Measurements from ENCODE around the gene COBL.

COBL gene, protein sequence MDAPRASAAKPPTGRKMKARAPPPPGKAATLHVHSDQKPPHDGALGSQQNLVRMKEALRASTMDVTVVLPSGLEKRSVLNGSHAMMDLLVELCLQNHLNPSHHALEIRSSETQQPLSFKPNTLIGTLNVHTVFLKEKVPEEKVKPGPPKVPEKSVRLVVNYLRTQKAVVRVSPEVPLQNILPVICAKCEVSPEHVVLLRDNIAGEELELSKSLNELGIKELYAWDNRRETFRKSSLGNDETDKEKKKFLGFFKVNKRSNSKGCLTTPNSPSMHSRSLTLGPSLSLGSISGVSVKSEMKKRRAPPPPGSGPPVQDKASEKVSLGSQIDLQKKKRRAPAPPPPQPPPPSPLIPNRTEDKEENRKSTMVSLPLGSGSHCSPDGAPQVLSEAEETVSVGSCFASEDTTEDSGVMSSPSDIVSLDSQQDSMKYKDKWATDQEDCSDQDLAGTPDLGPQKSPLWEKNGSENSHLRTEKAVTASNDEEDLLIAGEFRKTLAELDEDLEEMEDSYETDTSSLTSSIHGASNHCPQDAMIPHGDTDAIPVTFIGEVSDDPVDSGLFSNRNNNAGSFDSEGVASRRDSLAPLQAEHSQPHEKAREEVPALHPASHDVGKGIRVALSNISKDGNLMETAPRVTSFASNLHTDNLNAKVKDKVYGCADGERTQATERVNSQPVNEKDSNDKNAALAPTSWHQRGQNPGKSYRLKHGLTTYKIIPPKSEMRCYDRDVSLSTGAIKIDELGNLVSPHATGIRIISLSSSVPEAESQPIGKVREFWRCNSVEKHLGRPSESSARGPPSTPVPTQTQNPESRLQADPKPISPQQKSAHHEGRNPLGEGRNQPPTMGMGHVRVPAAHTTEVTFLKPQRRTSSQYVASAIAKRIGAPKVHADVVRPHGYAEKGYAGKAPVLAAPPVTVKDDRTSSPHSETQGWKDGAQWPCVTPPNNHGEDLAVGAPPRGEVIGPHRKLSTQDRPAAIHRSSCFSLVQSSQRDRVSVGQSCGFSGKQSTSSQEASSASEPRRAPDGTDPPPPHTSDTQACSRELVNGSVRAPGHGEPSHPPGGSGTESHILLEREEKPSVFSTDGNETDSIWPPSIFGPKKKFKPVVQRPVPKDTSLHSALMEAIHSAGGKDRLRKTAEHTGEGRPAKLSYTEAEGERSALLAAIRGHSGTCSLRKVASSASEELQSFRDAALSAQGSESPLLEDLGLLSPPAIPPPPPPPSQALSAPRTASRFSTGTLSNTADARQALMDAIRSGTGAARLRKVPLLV

DNA sequence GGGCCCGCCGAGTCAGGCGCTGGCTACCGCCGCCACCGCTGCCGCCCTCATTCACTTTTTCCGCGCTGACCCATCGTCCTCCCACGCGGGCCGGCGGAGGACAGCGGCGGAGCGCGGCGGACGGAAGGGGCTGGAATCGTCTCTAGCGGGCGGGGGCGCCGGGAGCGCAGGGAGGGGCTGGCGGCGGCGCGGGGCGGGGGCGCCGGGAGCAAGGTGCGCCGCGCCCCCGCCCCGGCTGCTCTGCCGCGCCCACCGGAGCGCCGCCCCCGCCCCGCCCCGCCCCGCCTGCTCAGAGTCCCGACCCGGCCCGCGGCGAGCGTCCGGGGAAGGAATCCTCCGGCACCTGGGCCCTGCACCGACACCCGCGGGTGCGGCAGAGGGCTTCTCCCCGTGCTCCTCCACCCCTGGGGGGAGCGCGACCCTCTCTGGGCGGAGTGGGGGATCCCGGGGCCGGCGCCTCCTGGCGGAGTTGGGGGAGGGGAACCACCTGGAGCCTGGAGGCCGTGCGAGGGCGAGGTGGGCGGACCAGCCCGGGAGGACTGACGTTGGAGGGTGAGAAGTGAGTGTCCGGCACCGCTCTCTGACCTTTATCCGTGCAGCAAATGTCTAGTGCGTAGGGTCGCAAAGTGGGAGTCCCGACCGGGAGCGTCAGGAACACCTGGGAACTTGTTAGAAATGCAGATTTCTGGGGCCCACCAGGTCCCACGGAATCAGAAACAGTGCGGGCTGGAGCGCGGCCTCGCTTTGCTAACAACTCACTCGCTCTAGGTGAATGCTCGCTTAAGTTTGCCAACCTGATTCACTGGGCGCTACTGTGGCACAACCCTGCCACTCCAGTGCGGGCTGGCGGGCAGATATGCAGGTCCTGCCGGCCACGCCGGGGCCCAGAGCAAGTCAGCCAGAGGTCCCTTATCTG, at the start of gene COBL:
Gene COBL (minus strand): TSS at position 144 of the 916 bp plus-strand sequence. CDS start 176 bp downstream, outside the sequence.
- in situ Hi-C loops (cut with HindIII; ENCODE audit: low sequenced_read_pairs): no loop called here

DNA sequence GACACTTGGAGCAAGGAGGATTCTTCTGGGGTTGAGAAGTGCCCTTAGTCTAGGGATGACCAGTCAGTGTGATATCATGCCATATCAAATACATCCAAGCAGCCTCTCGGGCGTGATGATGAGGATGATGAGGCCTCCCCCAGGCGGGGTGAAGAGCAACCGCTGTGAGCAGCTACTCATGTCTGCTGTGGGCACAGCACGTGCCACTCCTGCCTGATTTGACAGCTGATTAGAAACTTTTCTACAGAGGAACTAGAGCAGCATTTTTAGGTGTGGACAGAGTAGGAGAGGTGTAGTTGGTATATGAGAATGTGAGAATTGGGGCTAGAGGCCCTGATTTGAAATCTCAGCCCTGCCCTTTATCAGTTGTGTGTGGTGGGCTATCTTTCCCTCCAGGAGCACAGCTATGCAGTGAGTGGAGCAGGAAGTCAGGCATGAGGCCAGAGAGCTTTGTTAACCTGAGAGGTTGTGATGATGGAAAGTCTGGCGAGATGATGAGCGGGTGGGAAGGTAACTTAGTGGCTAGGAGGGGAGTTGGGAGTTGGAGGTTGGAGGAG, 49.6 kb upstream of the COBL start:
- in situ Hi-C loops (cut with HindIII; ENCODE audit: low sequenced_read_pairs): no loop called here

DNA sequence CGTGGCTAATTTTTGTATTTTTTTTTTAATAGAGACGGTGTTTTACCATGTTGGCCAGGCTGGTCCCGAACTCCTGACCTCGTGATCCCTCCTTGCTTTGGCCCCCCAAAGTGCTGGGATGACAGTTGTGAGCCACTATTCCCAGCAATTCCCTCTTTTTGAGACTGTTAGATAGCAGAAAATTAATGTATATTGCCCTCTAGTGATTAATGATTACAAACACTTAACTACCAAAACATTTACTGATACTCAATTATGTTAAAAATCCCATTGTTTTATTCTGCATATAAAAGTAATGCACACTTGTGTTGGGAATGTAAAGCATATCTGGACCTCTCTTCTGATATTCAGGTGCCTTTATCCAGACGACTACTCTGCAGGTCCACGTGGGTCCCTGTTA, 41.2 kb upstream of the COBL start:
- in situ Hi-C loops (cut with HindIII; ENCODE audit: low sequenced_read_pairs): no loop called here

DNA sequence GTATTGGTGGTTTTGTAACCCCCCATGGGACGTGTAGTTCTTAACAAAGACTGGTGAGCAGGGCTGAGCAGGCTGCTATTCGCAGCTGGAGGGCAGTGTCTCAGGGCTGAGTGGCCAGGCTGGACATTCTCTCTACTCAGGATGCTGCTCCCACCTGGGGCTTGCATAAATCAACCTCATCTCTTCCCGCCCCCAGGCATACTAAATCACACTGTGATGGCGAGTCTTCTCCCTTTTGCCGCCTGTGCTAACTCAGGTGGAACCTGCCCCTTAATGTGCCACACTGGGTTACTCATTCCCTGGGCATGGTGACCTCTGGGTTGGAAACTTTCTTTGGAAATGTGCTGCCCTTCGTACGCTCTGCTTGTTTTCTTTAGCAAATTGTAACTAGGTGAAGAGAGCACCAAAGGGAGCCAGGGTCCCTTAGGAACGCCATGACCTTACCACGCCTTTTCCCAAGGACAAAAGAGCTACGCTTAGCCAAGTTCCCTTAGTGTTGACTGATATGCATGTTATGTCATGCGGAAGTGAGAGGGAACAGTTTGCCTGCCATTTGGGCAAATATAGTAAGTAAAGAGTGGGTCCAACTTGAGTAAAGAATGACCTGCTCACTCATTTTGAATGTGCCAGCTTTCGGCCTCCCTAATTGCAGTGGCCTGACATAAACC, 40.4 kb upstream of the COBL start:
- in situ Hi-C loops (cut with HindIII; ENCODE audit: low sequenced_read_pairs): no loop called here

DNA sequence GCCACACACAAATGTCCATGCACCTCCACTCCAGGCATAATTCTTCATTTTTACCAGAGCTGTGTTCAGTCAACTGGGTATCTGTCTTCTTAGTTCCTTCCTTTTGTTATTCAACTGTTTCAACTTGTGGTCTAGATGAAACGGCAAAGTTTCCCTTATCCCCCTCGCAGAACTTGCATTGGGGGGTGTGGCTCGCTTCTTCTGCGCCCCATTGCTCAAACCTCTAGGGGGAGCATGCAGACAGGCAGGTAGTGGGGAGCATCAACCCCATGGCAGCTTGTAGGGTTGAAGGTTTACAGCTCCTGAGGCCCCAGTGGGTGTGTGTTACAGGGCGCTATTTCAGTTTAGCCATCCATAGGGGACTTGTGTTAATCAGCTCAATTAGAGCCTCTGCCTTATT, 38.3 kb upstream of the COBL start:
- in situ Hi-C loops (cut with HindIII; ENCODE audit: low sequenced_read_pairs): no loop called here

DNA sequence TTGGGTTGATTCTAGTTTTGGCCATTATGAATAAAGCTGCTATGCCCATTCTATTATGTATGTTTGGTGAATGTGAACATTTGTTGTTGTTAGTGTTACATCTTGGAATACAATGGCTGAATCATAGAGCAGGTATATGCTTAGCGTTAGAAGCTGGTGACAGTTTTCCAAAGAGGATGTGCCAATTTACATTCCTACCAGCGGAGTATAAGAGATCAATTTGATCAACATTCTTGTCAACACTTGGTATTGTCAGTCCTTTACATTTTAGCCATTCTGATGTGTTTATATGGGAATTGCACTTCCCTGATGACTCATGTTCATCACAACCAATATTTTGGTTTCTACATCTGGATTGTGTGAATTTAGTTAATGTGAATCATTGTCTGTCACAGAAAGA, 37.8 kb upstream of the COBL start:
- in situ Hi-C loops (cut with HindIII; ENCODE audit: low sequenced_read_pairs): no loop called here

DNA sequence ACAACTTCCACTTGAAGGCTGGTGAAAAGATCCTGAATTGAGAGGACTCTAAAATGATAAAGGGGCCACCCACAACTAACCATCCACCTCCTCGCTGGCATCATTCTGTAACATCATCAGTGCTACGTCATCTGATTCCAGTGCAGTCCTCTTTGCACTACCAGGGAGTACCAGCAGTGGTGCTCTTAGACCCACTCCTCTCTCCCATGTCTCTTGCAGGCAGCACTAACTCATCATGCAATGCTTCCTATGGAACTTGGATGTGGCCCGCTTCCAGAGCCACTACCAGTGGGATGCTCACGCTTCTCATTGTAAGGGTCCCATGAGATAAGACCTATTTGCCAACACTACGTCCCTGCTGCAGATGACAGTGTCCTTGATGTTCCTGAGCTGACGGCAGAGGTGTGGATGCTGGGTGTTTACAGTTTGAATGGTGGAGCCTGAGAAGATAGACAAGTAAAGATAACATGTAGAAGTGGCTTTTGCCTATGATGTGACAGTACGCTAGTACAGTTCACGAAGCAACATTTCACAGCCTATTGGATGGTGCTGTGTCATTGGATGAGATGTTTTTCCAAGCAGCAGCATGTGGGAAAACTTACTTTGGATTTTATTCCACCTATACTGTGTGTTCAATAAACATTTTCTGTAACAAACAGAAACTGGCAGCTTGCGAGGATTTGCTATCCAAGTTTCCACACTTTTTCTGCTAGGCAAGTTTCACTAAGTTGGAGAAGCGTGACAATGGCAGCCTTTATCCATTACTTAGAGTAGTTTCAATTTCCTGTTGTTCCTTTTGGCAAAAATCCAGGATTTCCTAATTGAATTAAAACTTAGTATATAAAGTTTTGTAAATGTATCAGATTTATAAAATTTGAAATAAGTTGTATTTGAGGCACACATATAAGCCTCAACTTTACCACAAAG, 35.8 kb upstream of the COBL start:
- in situ Hi-C loops (cut with HindIII; ENCODE audit: low sequenced_read_pairs): no loop called here

DNA sequence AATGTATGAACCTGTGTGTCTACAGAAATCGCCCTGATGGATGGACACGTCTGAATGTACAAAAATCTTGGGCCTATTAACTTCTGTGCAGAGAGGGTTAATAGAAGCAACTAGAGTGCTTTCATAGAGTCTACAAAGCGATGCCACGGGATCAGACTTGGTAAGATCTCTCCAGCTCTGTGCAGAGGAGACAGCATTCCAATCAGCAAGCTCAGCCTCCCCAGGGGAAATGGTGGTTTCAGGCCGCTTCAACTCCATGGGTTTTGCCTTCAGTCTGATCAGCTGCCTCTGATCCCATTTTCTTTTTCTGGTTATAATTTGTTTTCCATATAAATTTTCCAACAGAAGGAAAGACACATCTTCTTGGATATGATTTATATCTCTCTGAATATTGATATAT, 35.1 kb upstream of the COBL start:
- in situ Hi-C loops (cut with HindIII; ENCODE audit: low sequenced_read_pairs): no loop called here

DNA sequence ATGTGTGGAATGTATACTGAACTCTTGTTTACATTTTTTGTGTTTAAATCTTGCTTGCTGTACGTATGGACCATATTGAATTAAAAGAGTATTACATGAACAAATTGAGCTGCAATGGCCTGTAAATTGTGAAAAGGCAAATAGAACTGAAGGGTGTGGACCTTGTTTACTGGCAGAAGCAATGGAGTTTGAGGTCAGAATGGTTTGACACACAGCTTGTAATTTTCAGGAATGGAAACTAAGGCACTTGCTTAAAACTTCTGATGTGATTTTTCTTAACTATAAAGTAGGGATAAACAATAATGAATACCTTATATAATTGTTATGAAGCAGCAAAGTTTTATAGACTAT, 33.9 kb upstream of the COBL start:
- in situ Hi-C loops (cut with HindIII; ENCODE audit: low sequenced_read_pairs): no loop called here

DNA sequence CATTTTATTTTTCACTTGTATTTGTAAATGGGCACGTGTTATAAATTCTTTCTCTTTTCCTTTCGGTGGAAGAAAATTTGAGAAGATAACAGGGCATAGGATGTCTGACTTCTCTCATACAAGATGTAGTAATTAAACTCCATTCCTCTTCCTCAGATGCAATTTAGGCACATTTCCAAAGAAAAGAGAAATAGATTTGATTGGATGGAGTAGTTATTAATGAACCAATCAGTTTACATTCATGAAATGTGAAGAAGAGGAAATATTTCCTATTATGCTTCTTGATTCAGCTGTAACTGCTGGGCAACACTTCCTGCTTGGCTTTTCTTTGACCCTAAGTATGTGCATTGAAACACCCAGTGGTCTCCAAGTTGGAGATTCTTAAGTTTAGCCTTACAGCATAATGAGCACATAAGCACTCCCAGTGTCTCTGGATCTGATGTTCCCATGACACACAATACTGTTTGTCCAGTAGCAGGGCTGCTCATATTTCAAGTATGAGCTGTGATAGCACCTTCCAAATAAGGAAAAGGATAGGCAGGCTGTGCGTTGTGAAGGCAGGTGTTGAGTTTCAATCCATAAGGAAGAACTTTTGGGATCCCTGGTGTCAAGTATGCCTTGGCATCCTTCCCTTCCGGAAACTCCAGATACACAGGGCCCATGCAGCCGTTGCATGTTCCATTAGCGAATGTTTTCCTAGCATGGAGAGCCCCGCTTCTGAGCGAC, 33.4 kb upstream of the COBL start:
- in situ Hi-C loops (cut with HindIII; ENCODE audit: low sequenced_read_pairs): no loop called here

DNA sequence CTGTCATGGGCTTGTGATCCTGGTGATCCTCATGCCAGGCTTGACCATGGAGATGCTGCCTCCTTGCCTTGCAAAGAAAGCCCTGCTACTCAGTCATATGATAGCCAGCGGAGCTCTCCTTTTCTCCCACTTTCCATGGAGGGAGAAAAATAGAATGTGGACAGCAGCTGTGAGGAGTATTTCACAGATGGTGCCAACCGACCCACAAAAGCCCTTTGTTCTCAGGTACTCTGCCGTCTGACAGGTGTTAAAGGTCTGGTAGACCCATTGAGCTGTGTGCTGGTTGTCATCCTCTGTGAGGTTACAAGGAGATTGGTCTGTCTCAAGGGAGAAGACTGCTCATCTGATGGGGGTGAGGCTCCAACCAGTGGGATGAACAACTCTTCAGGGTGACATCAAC, 29.5 kb upstream of the COBL start:
- in situ Hi-C loops (cut with HindIII; ENCODE audit: low sequenced_read_pairs): no loop called here

DNA sequence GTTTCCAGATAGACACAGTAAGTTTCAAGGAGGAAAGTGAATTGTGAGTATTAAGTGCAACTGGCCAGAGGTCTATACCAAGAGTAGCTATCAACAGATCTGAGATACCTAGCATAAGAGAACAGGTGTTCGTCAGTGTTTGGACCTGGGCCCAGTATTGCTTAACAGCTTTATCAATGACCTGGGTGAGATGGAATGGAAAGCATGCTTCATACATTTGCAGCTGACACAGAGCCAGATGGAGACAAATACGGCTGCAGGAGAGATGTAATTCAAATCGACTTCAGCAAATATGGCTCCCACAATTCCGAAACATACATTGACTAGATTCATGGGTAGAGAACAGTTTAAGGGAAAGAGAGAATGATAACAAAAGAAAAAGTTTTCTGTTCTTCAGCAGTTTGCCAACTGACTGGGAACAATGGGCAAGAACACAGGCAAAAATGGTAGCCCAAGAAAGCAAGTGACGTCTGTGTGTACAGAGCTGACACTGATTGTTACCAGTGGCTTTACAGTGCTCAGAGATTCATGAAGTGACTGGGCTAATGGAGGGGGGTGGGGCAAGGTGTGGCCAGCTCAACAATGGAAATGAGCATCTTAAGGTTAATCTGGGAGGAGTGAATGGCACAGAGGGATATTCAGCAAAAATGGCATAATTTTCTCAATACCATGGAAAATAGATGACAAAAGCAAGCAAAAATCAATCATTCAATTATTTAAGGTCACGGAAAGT, 28.0 kb upstream of the COBL start:
- in situ Hi-C loops (cut with HindIII; ENCODE audit: low sequenced_read_pairs): no loop called here

DNA sequence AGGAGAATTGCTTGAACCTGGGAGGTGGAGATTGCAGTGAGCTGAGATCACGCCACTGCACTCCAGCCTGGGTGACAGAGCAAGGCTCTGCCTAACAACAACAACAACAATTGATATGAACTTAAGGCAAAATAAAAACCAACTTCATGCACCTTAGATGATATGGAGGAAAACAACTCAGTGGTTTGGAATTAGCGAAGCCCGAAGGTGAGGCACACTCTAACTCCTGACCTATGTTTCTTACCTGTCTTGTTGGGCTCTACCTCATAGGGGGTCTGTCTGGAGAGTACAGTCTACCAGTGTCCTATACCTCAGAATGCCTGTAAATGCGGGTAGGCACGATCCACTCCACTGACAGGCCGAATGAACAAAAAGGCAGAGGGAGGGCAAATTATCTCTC, 24.3 kb upstream of the COBL start:
- in situ Hi-C loops (cut with HindIII; ENCODE audit: low sequenced_read_pairs): no loop called here

DNA sequence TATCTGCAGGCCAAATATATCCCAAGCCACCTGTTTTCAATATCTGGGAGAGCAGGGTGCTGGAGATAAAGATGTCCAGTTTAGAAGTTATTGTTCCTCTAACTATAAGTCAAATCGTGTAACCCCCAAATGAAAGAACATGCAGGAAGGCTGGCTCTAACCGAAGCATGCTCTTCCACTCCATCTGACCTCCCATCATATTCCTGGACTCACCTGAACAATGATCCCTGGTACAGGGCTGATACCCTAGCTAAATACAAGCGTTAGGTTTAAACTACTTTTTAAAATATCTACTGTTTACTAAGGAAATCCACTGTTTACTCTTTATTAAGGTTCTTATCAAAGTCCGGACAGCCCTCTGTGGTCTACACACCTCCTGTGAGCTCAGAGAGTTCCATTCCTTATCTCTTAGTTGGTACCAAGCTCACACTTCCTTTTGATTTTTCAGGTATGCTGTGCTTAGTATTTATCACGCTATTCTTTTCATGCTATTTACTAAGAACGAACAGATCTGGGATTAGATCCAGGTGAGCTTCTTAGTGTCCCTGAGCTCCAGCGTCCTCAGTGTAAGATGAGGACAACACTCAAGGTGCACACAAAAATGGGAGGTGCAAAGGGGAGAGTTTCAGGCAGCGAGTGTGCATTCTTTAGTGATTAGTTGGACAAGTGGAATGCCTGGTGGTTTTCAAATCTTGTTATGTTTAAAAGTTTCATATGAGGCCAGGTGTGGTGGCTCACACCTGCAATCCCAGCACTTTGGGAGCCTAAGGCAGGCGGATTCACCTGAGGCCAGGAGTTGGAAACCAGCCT, 23.6 kb upstream of the COBL start:
- in situ Hi-C loops (cut with HindIII; ENCODE audit: low sequenced_read_pairs): no loop called here

DNA sequence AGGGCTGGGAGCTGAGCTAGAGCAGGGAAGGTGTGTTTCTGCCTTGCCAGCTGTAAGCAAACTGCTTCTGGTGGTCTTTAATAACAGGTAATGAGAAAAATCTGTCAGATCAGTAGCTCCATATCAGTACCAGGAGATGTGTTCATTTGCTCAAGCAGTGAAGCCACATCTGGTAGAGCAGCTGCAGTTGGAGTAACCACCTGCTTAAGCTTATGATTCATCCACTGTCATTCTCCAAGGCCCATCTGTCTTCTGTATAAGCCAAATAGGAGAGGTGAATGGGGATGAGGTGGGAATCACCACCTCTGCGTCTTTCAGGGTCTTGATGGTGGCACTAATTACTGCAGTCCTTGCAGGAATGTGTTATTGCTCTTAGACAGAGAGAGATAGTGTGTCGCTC, 18.4 kb upstream of the COBL start:
- in situ Hi-C loops (cut with HindIII; ENCODE audit: low sequenced_read_pairs): no loop called here

DNA sequence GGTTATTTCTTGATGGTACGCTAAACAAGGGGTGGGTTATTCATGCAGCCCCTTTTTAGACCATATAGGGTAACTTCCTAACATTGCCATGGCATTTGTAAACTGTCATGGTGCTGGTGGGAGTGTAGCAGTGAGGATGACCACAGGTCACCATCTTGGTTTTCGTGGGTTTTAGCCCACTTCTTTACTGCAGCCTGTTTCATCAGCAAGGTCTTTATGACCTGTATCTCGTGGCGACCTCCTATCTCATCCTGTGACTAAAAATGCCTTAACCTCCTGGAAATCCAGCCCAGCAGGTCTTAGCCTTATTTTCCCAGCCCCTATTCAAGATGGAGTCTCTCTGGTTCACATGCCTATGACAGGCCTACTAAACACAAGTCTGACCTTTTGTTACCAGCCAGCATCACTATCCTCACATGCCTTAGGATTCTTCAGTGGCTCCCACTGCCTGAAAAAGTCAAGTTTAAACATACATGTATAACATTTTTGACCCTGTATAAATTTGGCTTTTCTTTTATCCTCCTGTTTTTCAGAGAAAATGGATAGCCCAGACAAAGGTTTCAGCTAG, 13.2 kb upstream of the COBL start:
- in situ Hi-C loops (cut with HindIII; ENCODE audit: low sequenced_read_pairs): no loop called here
